Tibial nerve (tissue), 3 donors: ENCODE measurements around the gene TAF1.
"Not testable (repeated sequence)": the region's sequence is repeated elsewhere in the genome, so short reads cannot be mapped to it uniquely, and the experiment has no call there.

Source experiments
- POLR2A ChIP-seq, 2 donors: fragments of 450-650 bp; IDR thresholded peaks; one replicate each; pipeline ENCODE4 v1.6.1; 2017; ENCODE audit warnings: antibody characterized with exemption in 2 of 2, mild to moderate bottlenecking in 2 of 2, moderate library complexity in 2 of 2
- TF ChIP-seq, protein P1 (sequence below), 5 experiments: fragments of 200-600 bp in 3 of 5; fragments of 450-650 bp in 2 of 5; sonication (generic) in 3 of 5; IDR thresholded peaks; one replicate each; pipeline ENCODE4 v1.5.1; 2016 to 2019; ENCODE audit warnings: antibody characterized with exemption in 5 of 5, mild to moderate bottlenecking in 3 of 5, moderate library complexity in 2 of 5

DNA sequence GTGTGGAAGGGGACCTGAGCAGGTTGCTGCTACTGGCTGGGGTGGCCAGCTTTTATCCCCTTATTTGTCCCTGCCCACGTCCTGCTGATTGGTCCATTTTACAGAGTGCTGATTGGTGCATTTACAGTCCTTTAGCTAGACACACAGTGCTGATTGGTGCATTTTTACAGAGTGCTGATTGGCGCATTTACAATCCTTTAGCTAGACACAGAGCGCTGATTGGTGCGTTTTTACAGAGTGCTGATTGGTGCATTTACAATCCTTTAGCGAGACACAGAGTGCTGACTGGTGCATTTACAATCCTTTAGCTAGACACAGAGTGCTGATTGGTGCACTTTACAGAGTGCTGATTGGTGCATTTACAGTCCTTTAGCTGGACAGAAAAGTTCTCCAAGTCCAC is 135.9 kb downstream of the TAF1 start:
- TF ChIP-seq, protein P1, sequence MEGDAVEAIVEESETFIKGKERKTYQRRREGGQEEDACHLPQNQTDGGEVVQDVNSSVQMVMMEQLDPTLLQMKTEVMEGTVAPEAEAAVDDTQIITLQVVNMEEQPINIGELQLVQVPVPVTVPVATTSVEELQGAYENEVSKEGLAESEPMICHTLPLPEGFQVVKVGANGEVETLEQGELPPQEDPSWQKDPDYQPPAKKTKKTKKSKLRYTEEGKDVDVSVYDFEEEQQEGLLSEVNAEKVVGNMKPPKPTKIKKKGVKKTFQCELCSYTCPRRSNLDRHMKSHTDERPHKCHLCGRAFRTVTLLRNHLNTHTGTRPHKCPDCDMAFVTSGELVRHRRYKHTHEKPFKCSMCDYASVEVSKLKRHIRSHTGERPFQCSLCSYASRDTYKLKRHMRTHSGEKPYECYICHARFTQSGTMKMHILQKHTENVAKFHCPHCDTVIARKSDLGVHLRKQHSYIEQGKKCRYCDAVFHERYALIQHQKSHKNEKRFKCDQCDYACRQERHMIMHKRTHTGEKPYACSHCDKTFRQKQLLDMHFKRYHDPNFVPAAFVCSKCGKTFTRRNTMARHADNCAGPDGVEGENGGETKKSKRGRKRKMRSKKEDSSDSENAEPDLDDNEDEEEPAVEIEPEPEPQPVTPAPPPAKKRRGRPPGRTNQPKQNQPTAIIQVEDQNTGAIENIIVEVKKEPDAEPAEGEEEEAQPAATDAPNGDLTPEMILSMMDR (IDR thresholded peaks at IDR 0.05): not testable (repeated sequence)
- not testable (repeated sequence) for TF ChIP-seq POLR2A (IDR thresholded peaks at IDR 0.05)
